ENCODE results near the gene LTB.

LTB gene

GRCh38 chr6:31582230-31582643 is at the start of gene LTB:
Gene LTB, minus strand, starts transcription at chr6:31582424. Its CDS starts 7 bp downstream, at chr6:31582417.
- no peak for DNase-seq

- no peak for DNase-seq
Measured at GRCh38 chr6:31631681-31632278, 49.6 kb upstream of the LTB start.

GRCh38 chr6:31631209-31631608 is 49.0 kb upstream of the LTB start:
- DNase-seq, result no peak

- DNase-seq, result no peak
Measured at GRCh38 chr6:31630177-31630934, 48.1 kb upstream of the LTB start.

GRCh38 chr6:31629014-31629413 is 46.8 kb upstream of the LTB start:
- DNase-seq, result no peak

GRCh38 chr6:31627690-31628287 is 45.6 kb upstream of the LTB start:
- no peak for DNase-seq

- no peak for DNase-seq
Measured at GRCh38 chr6:31626952-31627351, 44.7 kb upstream of the LTB start.

GRCh38 chr6:31624070-31624469 is 41.8 kb upstream of the LTB start:
- no peak for DNase-seq

GRCh38 chr6:31622684-31623091 is 40.5 kb upstream of the LTB start:
- peak; percentile 86 to 91 for DNase-seq

GRCh38 chr6:31621991-31622390 is 39.8 kb upstream of the LTB start:
- no peak for DNase-seq

- no peak for DNase-seq
Measured at GRCh38 chr6:31621320-31621939, 39.2 kb upstream of the LTB start.

- DNase-seq, result peak; percentile 65 to 66
Measured at GRCh38 chr6:31620586-31621319, 38.5 kb upstream of the LTB start, which contains the start of gene PRRC2A. Gene PRRC2A, plus strand, starts transcription at chr6:31620715. Its CDS starts 2,075 bp downstream, at chr6:31622790.

- DNase-seq, result peak; percentile 99 to 100
Measured at GRCh38 chr6:31619805-31620585, 37.8 kb upstream of the LTB start.

- DNase-seq, result no peak
Measured at GRCh38 chr6:31617010-31617409, 34.8 kb upstream of the LTB start.

GRCh38 chr6:31615748-31616147 is 33.5 kb upstream of the LTB start:
- peak; percentile 78 to 82 for DNase-seq

- peak; percentile 39 to 72 for DNase-seq
Measured at GRCh38 chr6:31614684-31615578, 32.7 kb upstream of the LTB start, which contains the start of gene AIF1. Gene AIF1, plus strand, starts transcription at chr6:31615234. Its CDS starts 96 bp downstream, at chr6:31615330.

GRCh38 chr6:31614075-31614619 is 31.9 kb upstream of the LTB start:
- DNase-seq, result peak; percentile 23

- no peak for DNase-seq
Measured at GRCh38 chr6:31610968-31611367, 28.7 kb upstream of the LTB start.

GRCh38 chr6:31609519-31610406 is 27.5 kb upstream of the LTB start:
- DNase-seq, result no peak

Measured in AML-193 (cell line).